Retinal pigment epithelial cell (primary cell): ENCODE results near the gene GADD45B.

Source experiments
- DNase-seq: peaks from one replicate; pipeline ENCODE4 v3.0.0-alpha.2; 2010; ENCODE audit warnings: low read depth
- H3K4me3 ChIP-seq: 2 replicates; pipeline ENCODE4 v1.5.1; 2011; ENCODE audit warnings: mild to moderate bottlenecking, low read length, control low read depth, moderate library complexity
- CTCF ChIP-seq: conservative IDR thresholded peaks from 2 replicates; pipeline ENCODE4 v1.5.1; 2011; ENCODE audit warnings: low read depth, low read length, control low read depth, inconsistent platforms

GADD45B gene

GRCh38 chr19:2484178-2484937 lies 8.4 kb downstream of the GADD45B start:
- no peak for DNase-seq
- no peak overlapping the region for H3K4me3 ChIP-seq
- TF ChIP-seq CTCF: no peak

GRCh38 chr19:2485428-2485827 lies 9.5 kb downstream of the GADD45B start:
- DNase-seq: no peak
- no peak for TF ChIP-seq CTCF
- no peak overlapping the region for H3K4me3 ChIP-seq

- TF ChIP-seq CTCF: no peak
- H3K4me3 ChIP-seq: no peak overlapping the region
- no peak for DNase-seq
Observed at GRCh38 chr19:2487090-2487489, 11.2 kb downstream of the GADD45B start.

GRCh38 chr19:2487842-2488241 lies 11.9 kb downstream of the GADD45B start:
- H3K4me3 ChIP-seq: no peak overlapping the region
- no peak for TF ChIP-seq CTCF
- no peak for DNase-seq

- no peak for DNase-seq
- no peak for TF ChIP-seq CTCF
- peak overlapping the region; percentile 26 for H3K4me3 ChIP-seq
Observed at GRCh38 chr19:2488405-2488941, 12.5 kb downstream of the GADD45B start.

DNA sequence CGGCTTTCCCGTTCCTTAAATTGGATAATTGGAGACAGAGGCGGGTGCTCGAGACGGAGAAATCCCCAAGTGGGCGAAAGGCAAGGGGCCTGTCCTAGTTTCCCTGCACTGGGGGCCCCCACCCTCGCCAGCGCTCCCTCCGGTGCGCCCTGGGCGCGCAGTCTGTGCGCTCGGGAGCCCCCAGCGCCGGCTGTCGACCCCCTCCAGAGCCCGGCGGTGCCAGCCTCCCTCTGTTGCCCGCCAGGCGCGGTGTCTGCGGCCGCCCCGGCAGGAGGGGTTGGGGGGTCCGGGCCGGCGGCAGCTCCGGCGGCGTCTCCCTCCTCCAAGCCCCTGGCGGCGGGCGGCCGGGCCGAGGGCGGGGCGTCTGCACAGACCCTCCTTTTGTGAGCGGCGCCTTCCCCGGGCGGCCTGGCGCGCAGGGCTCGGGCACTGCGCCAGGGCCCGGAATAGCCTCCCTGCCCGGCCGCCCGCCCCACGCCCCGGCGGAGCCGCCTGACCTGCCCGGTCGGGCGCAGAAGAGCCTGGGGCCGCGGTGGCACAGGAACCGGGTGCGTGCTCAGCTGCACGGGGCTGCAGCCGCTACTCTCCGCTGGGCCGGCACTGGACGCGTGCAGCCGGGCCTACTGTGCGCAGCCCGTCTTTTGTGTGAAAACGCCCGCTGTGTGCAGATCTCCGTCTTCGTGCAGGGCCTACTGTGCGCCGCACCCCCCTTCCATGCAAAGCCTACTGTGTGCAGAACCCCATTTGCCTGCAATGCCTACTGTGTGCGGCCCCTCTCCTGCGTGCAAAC lies 13.2 kb downstream of the GADD45B start:
- H3K4me3 ChIP-seq: peak overlapping the region; percentile 26
- peak; percentile 5 for TF ChIP-seq CTCF
- no peak for DNase-seq

DNA sequence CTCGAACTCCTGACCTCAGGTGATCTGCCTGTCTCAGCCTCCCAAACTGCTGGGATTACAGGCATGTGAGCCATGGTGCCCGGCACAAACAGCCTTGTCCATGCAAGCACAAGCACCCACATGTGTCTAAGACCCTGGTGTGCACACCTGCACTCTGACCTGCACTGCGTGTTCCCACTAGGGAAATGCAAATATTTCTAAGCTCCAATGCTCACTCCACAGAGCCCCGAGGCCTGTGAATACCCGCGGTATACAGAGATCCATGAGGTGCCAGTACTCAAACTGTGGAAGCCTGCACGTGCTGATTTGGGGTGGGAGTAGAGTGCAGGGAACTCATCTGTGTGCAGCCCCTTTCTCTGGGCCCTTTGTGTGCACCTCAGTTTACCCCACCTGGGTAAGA lies 14.7 kb downstream of the GADD45B start:
- no peak overlapping the region for H3K4me3 ChIP-seq
- no peak for TF ChIP-seq CTCF
- no peak for DNase-seq
